ENCODE measurements around the gene CIT. TPM values are rescaled to one million over a fixed set of nuclear protein-coding genes. Genes with fewer than 3 reads are reported as not detected.
A peak's percentile ranks its signal among the peaks of the same experiment; 100 is the strongest.

The CIT gene
- total RNA-seq, 4 donors from 2014 or later: 5.1 to 14.0 (median 8.5) TPM

DNA sequence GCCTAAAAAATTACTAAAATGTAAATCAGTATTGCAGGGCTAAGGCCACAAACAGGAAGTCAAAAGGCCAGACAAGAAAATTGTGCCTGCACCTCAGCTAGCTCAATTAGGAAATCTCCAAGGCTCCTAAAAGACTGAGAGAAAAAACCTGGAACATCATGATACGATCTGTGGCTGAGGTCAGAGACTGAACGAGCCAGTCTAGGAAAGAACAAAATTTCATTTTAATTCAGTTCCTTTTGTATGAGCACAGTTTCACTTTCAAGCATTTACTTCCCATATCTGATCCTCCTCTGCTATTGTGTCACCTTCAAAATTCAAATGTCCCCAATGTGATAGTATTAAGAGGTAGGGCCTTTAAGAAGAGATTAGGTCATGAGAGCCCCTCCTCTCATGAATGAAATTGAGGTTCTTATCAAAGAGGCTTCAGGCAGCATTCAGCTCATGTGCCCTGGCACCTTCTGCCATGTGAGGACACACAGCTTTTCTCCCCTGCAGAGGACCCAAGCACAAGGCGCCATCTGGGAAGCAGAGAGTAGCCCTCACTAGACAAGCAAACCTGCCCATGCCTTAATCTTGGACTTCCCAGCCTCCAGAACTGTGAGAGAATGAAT lies 194.4 kb downstream of the CIT start:
- TF ChIP-seq, protein P1, sequence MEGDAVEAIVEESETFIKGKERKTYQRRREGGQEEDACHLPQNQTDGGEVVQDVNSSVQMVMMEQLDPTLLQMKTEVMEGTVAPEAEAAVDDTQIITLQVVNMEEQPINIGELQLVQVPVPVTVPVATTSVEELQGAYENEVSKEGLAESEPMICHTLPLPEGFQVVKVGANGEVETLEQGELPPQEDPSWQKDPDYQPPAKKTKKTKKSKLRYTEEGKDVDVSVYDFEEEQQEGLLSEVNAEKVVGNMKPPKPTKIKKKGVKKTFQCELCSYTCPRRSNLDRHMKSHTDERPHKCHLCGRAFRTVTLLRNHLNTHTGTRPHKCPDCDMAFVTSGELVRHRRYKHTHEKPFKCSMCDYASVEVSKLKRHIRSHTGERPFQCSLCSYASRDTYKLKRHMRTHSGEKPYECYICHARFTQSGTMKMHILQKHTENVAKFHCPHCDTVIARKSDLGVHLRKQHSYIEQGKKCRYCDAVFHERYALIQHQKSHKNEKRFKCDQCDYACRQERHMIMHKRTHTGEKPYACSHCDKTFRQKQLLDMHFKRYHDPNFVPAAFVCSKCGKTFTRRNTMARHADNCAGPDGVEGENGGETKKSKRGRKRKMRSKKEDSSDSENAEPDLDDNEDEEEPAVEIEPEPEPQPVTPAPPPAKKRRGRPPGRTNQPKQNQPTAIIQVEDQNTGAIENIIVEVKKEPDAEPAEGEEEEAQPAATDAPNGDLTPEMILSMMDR (IDR thresholded peaks at IDR 0.05): no peak
- no peak for TF ChIP-seq POLR2A (IDR thresholded peaks at IDR 0.05)
- WGBS, 2 donors: 63 to 68% methylated on average over 3 of the region's 3 CpGs
- no peak overlapping the region for H3K4me3 ChIP-seq (ENCODE audit: low read depth, poor library complexity, severe bottlenecking)
- no peak for DNase-seq (ENCODE audit: low spot score in 2 of 2)
- intact Hi-C loops (cut with DNase I; ENCODE audit: low total_unique reads): no loop called here

DNA sequence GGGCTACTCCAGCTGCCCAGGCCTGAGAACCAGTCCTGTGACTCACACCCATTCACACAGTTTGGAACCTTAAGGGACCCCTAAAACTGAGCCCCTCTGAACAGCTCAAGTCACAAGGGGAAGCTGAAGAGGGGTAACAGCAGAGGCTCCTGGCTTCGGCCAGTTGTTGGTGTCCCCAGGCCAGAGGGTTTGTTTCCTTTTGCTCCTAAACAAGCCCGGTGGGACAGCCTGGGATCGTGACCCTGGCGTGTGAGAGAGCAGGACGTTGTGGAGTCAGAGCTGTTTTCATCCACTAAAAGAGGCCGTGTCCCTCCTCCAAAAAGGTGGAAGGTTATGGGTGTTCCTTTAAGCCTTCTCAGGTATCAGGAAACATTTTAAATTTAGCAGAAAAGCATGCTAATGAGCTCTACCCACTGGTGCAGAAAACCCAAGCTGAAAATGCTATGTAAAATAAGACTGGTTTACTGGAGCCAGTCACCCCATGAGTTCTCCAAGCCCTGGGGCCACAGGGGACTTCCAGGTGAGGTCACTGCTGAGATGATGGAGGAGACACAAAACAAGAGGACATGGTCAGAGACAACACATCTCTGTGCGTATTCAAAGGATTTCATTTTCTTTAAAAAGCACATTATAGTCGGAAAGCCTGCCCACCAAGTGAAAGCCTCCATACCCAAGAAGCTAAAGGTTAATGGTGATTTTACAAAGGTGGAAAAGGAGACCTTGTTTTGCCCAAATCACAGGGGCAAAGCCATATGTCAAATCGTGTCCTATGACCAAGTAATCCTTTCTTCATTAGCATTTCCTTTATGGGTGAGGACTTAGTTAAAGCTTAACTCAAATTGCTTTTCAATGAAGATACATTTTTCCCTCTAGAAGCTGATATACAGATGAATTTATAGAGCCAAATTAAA lies 195.1 kb downstream of the CIT start:
- peak in 1 of 2 donors; percentile 79 for DNase-seq (ENCODE audit: low spot score in 2 of 2)
- intact Hi-C loops (cut with DNase I; ENCODE audit: low total_unique reads): no loop called here
- WGBS, 2 donors: 80 to 88% methylated on average over 9 of the region's 9 CpGs
- no peak overlapping the region for H3K4me3 ChIP-seq (ENCODE audit: low read depth, poor library complexity, severe bottlenecking)
- no peak for TF ChIP-seq POLR2A (IDR thresholded peaks at IDR 0.05)
- TF ChIP-seq, protein P1 (IDR thresholded peaks at IDR 0.05): no peak

DNA sequence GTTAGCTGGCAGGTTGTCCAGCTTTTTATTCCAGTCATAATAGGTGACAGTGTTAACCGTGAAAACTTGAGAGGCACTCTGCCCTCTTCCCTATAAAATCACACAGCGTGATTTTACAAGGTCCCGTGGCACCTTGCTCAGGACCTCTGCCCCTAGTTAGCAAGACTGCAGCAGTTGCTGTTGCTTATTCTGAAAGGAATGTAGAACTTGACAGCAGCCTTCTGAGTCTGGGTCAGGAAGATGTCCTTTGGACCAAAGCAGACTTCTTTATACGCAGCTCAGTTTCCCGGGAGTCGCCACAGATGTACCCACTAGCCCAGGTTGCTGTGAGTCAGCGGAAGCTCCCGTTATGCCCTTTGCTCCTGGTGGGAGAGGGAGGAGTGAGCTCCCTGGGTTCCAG lies 196.0 kb downstream of the CIT start:
- peak in 1 of 2 donors; percentile 28 for DNase-seq (ENCODE audit: low spot score in 2 of 2)
- intact Hi-C loops (cut with DNase I; ENCODE audit: low total_unique reads): no loop called here
- no peak overlapping the region for H3K4me3 ChIP-seq (ENCODE audit: low read depth, poor library complexity, severe bottlenecking)
- TF ChIP-seq, protein P1 (IDR thresholded peaks at IDR 0.05): no peak
- no peak for TF ChIP-seq POLR2A (IDR thresholded peaks at IDR 0.05)
- WGBS, 2 donors: 90% methylated on average over 8 of the region's 8 CpGs

DNA sequence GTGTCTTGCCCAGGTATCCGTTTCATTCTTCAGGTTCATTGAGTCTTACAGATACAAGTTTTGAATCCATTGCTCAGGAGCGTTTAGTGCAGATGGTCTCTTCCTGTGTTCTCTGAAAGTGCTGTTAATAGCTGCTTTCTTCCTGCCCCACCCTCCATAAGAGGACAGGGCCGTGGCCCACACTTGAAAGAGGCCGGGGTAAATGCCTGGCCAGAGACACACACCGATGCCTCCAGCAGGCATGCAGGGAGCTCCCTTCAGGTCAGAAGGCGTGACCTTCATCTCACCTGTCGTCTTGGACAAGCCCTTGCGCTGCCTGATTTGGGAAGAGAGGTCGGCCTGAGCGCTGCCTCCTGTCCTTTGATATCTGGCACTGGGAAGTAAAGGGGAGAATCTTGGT lies 197.6 kb downstream of the CIT start:
- 87 to 89% methylated on average over 10 of the region's 10 CpGs for WGBS, 2 donors
- DNase-seq (ENCODE audit: low spot score in 2 of 2): no peak
- no peak overlapping the region for H3K4me3 ChIP-seq (ENCODE audit: low read depth, poor library complexity, severe bottlenecking)
- TF ChIP-seq, protein P1 (IDR thresholded peaks at IDR 0.05): no peak
- TF ChIP-seq POLR2A (IDR thresholded peaks at IDR 0.05): no peak
- intact Hi-C loops (cut with DNase I; ENCODE audit: low total_unique reads): no loop called here

DNA sequence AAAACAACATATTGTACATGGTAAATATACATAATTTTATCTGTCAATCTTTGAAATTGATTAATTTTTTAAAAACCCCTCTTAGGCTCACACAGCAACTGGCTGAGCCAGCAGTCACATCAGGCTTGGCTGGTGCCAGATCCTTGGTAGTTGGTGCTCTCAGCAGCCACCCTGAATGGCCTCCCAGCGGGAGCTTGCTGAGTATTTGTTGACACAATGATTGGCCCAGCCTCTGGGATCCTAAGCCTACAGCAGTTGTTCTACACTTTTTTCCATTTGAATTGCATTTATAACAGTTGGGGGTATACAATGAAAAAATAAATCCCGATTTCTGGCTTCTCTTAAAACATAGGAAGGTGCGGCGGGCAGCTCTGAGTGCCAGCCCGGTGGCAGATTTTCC lies 198.0 kb downstream of the CIT start:
- 93 to 96% methylated on average over 5 of the region's 5 CpGs for WGBS, 2 donors
- TF ChIP-seq, protein P1 (IDR thresholded peaks at IDR 0.05): no peak
- TF ChIP-seq POLR2A (IDR thresholded peaks at IDR 0.05): no peak
- DNase-seq (ENCODE audit: low spot score in 2 of 2): no peak
- H3K4me3 ChIP-seq (ENCODE audit: low read depth, poor library complexity, severe bottlenecking): no peak overlapping the region
- intact Hi-C loops (cut with DNase I; ENCODE audit: low total_unique reads): no loop called here

Data from lower leg skin (tissue), 4 donors.